IMR-90 (cell line): ENCODE data around the gene RAG1.

ENCODE experiments used
- CTCF ChIP-seq: conservative IDR thresholded peaks from 2 replicates; pipeline ENCODE4 v1.5.1; 2012; ENCODE audit warnings: mild to moderate bottlenecking, low read depth, low read length, improper control_type of control experiment
- POLR2A ChIP-seq: IDR thresholded peaks from 2 replicates; pipeline ENCODE4 v1.6.1; 2012; ENCODE audit warnings: mild to moderate bottlenecking, low read depth, low read length

- TF ChIP-seq POLR2A = no peak
- TF ChIP-seq CTCF = no peak
These were observed 18.7 kb downstream of the RAG1 start for GRCh38 chr11:36586543-36586942.
